H1 (cell line): Measurements from ENCODE around the gene MGME1.

Experiments used
- POLR2A ChIP-seq, 2 experiments: IDR thresholded peaks; 1 replicate in 1 of 2; 2 replicates in 1 of 2; pipeline ENCODE4 v1.6.1; 2011; ENCODE audit warnings: low read depth in 2 of 2, low read length in 2 of 2, mild to moderate bottlenecking in 2 of 2; ENCODE audit errors: control extremely low read depth in 1 of 2
- TF ChIP-seq, protein P1 (sequence below): IDR thresholded peaks from 2 replicates; pipeline ENCODE4 v1.6.1; 2012; ENCODE audit warnings: inconsistent platforms

DNA sequence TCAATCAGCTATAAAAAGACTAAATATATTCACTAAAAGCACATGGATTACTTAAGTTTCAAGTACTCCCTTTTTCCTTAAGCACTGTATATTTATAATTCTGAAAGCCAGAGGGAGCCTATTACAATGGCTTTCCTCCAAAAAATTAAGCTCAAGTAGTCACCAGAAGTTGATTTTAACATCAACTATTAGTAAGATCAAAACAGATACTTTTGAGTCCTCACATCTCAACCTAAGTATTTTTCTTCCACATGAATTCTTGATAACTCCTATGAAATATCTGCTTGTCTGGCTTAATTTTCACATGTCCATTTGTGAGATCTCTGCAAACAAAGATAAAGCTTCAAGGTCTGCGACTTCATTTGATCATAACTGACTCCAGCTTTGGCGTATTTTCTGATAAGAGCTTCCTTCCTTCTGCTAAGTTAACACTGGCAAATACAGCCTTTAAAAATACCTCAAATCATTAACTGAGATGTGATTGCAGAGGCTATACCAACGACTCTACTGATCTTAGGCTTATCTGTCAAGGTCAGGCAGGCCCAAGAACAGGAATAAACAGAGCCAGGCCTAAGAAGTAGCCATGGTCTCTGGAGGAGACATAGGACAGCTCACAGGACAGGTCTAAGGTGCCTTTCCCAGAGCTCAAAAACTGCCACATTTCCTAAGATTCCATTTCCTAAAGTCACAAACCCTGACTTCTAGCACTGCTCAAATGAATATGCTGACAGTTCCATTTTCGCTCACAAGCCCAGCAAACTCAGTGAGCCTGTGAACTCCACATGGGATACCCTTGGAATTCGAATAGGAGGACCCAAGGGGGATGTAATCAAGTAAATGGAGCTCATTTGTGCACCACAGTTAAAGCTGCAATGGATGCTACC is 10.2 kb upstream of the MGME1 start:
- TF ChIP-seq POLR2A (IDR thresholded peaks at IDR 0.05; ENCODE audit: control extremely low read depth in 1 of 2, low read depth in 2 of 2, low read length in 2 of 2) = 0 out of 3 replicates have a peak, but pooled peaks of 1 of the 2 experiments have one; percentile 69
- TF ChIP-seq, protein P1, sequence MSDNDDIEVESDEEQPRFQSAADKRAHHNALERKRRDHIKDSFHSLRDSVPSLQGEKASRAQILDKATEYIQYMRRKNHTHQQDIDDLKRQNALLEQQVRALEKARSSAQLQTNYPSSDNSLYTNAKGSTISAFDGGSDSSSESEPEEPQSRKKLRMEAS = no peak
